Measurements from ENCODE around the gene ATP6V0A1.

DNA sequence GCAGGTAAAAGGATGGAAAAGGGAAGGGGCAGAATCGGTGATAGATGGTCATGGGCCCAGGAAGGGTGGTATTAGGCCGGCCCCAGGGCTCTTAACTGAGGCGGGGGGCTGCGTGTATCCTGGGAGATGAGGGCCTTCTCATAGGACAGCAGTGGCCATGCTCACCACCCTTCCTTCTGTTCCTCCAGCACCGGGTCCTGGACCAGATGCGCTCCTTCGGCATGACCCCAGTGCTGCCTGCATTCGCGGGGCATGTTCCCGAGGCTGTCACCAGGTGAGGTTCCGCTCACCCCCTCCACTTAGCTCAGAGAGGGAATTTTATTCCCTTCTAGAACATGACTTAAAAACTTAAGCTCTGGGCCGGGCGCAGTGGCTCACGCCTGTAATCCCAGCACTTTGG lies 79.8 kb downstream of the ATP6V0A1 start:
- no peak for TF ChIP-seq SUZ12 (IDR thresholded peaks at IDR 0.05; ENCODE audit: extremely low read depth, insufficient read depth, insufficient read length)
- TF ChIP-seq YY1 (IDR thresholded peaks at IDR 0.05; ENCODE audit: insufficient read depth, insufficient read length), result no peak

Measured in NT2/D1 (cell line).